ENCODE data around the gene ZNF276.
A peak's percentile ranks its signal among the peaks of the same experiment; 100 is the strongest.
"Not testable (repeated sequence)": the region's sequence is repeated elsewhere in the genome, so short reads cannot be mapped to it uniquely, and the experiment has no call there.

The ZNF276 gene

GRCh38 chr16:89761304-89761922 is 40.1 kb downstream of the ZNF276 start:
- peaks cover 18% of the 10 kb centered on the region for H3K36me3 ChIP-seq (ENCODE audit: control insufficient read depth, insufficient read depth, low read length)
- TF ChIP-seq CTCF (IDR thresholded peaks at IDR 0.05; ENCODE audit: insufficient read depth, low read length, poor library complexity, severe bottlenecking), result no peak

GRCh38 chr16:89764711-89765201 is 43.4 kb downstream of the ZNF276 start:
- Histone ChIP-seq H3K4me3 (replicated peaks; ENCODE audit: low read depth, low read length) (peak overlapping the region; percentile 36), H3K36me3 (ENCODE audit: control insufficient read depth, insufficient read depth, low read length) (peaks cover 16% of the 10 kb centered on the region), H3K27me3 (replicated peaks; ENCODE audit: control insufficient read depth, insufficient read depth, low read length) (no peaks in the 10 kb centered on the region)
- peak; percentile 74 for DNase-seq (ENCODE audit: extremely low read depth, insufficient read length)
- no peak for TF ChIP-seq CTCF (IDR thresholded peaks at IDR 0.05; ENCODE audit: insufficient read depth, low read length, poor library complexity, severe bottlenecking)

More at GRCh38 chr16:89761304-89761922, 40.1 kb downstream of the ZNF276 start:
- no peaks in the 10 kb centered on the region for H3K27me3 ChIP-seq (replicated peaks; ENCODE audit: control insufficient read depth, insufficient read depth, low read length)
- no peak for DNase-seq (ENCODE audit: extremely low read depth, insufficient read length)
- no peak overlapping the region for H3K4me3 ChIP-seq (replicated peaks; ENCODE audit: low read depth, low read length)

- Histone ChIP-seq H3K4me3 (replicated peaks; ENCODE audit: low read depth, low read length) (no peak overlapping the region; the same call in 1 of the 2 replicates), H3K36me3 (ENCODE audit: control insufficient read depth, insufficient read depth, low read length) (peaks cover 18% of the 10 kb centered on the region), H3K27me3 (replicated peaks; ENCODE audit: control insufficient read depth, insufficient read depth, low read length) (no peaks in the 10 kb centered on the region)
- no peak for TF ChIP-seq CTCF (IDR thresholded peaks at IDR 0.05; ENCODE audit: insufficient read depth, low read length, poor library complexity, severe bottlenecking)
- DNase-seq (ENCODE audit: extremely low read depth, insufficient read length), result no peak
Measured at GRCh38 chr16:89765292-89765830, 44.0 kb downstream of the ZNF276 start.

- peaks cover 32% of the 10 kb centered on the region for H3K36me3 ChIP-seq (ENCODE audit: control insufficient read depth, insufficient read depth, low read length)
- no peak for TF ChIP-seq CTCF (IDR thresholded peaks at IDR 0.05; ENCODE audit: insufficient read depth, low read length, poor library complexity, severe bottlenecking)
Measured at GRCh38 chr16:89770367-89770766, 49.0 kb downstream of the ZNF276 start.

GRCh38 chr16:89775223-89775622 is 53.9 kb downstream of the ZNF276 start:
- no peaks in the 10 kb centered on the region for H3K27me3 ChIP-seq (replicated peaks; ENCODE audit: control insufficient read depth, insufficient read depth, low read length)
- no peak overlapping the region for H3K4me3 ChIP-seq (replicated peaks; ENCODE audit: low read depth, low read length)
- peaks cover 36% of the 10 kb centered on the region for H3K36me3 ChIP-seq (ENCODE audit: control insufficient read depth, insufficient read depth, low read length)
- TF ChIP-seq CTCF (IDR thresholded peaks at IDR 0.05; ENCODE audit: insufficient read depth, low read length, poor library complexity, severe bottlenecking), result no peak
- DNase-seq (ENCODE audit: extremely low read depth, insufficient read length), result no peak

More at GRCh38 chr16:89770367-89770766, 49.0 kb downstream of the ZNF276 start:
- DNase-seq (ENCODE audit: extremely low read depth, insufficient read length), result no peak
- no peaks in the 10 kb centered on the region for H3K27me3 ChIP-seq (replicated peaks; ENCODE audit: control insufficient read depth, insufficient read depth, low read length)
- H3K4me3 ChIP-seq (replicated peaks; ENCODE audit: low read depth, low read length), result no peak overlapping the region

DNA sequence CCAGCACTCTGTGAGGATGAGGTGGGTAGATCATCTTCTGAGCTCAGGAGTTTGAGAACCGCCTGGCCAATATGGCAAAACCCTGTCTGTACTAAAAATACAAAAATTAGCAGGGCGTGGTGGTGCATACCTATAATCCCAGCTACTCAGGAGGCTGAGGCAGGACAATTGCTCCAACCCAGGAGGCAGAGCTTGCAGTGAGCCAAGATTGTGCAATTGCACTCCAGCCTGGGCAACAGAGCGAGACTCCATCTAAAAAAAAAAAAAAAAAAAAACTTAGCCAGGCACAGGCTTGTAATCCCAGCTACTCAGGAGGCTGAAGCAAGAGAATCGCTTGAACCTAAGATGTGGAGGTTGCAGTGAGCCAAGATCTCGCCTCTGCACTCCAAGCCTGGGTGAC is 56.9 kb downstream of the ZNF276 start:
- DNase-seq (ENCODE audit: extremely low read depth, insufficient read length); H3K4me3 ChIP-seq (replicated peaks; ENCODE audit: low read depth, low read length); H3K27me3 ChIP-seq (replicated peaks; ENCODE audit: control insufficient read depth, insufficient read depth, low read length): not testable (repeated sequence)
- H3K36me3 ChIP-seq (ENCODE audit: control insufficient read depth, insufficient read depth, low read length), result peaks cover 25% of the 10 kb centered on the region

Measured in GM06990 (cell line).